MM.1S (cell line): ENCODE results near the gene GPR155.

Experiments used
- CTCF ChIP-seq: fragments of 300-600 bp; sonication (generic); IDR thresholded peaks from 2 replicates; pipeline ENCODE4 v1.5.1; 2016; ENCODE audit warnings: antibody characterized with exemption, low read length, mixed read lengths
- EZH2phosphoT487 ChIP-seq: fragments of 300-600 bp; sonication (generic); IDR thresholded peaks from 2 replicates; pipeline ENCODE4 v1.6.1; 2018; ENCODE audit warnings: antibody characterized with exemption, low read length

GRCh38 chr2:174535757-174536703, 49.2 kb upstream of the GPR155 start:
- TF ChIP-seq CTCF (no peak), EZH2phosphoT487 (no peak)
